HepG2 (cell line): ENCODE data around the gene ANP32B. TPM values are rescaled to one million over a fixed set of nuclear protein-coding genes. Genes with fewer than 3 reads are reported as not detected.

Experiments used
- BRCA1 ChIP-seq: sonication (generic); formaldehyde crosslinking; IDR thresholded peaks from 2 replicates; pipeline ENCODE4 v1.4.0; 2020; ENCODE audit warnings: missing genetic modification reagents
- CEBPB ChIP-seq: IDR thresholded peaks from 2 replicates; pipeline ENCODE4 v1.6.1; 2011; ENCODE audit warnings: low read depth, low read length, improper control_type of control experiment, borderline replicate concordance
- DPF2 ChIP-seq: sonication (generic); formaldehyde crosslinking; IDR thresholded peaks from 2 replicates; pipeline ENCODE4 v1.4.0; 2020; ENCODE audit warnings: mild to moderate bottlenecking, low read depth, missing genetic modification reagents, borderline replicate concordance
- DR1 ChIP-seq: sonication (generic); formaldehyde crosslinking; IDR thresholded peaks from 2 replicates; pipeline ENCODE4 v1.8.0; 2021; ENCODE audit warnings: mild to moderate bottlenecking, missing genetic modification reagents, inconsistent platforms
- ERF ChIP-seq: IDR thresholded peaks from 2 replicates; pipeline ENCODE4 v1.6.1; 2018; ENCODE audit warnings: missing biosample characterization, missing genetic modification reagents
- GTF2F1 ChIP-seq: fragments of 150-350 bp; IDR thresholded peaks from 2 replicates; pipeline ENCODE4 v1.6.1; 2014; ENCODE audit warnings: low read length
- KLF13 ChIP-seq: sonication (generic); formaldehyde crosslinking; IDR thresholded peaks from 2 replicates; pipeline ENCODE4 v1.4.0; 2020; ENCODE audit warnings: mild to moderate bottlenecking, missing genetic modification reagents
- KLF15 ChIP-seq: sonication (generic); formaldehyde crosslinking; IDR thresholded peaks from 2 replicates; pipeline ENCODE4 v1.8.1; 2023; ENCODE audit warnings: borderline replicate concordance, mild to moderate bottlenecking, inconsistent platforms, missing genetic modification reagents, mixed read lengths
- MAZ ChIP-seq, 2 experiments: sonication (generic) in 1 of 2; formaldehyde crosslinking in 1 of 2; IDR thresholded peaks; 2 replicates each; pipeline versions ENCODE4 v1.5.0 to v1.6.1; 2012 to 2020; ENCODE audit warnings: low read depth in 2 of 2, mild to moderate bottlenecking in 2 of 2, borderline replicate concordance in 1 of 2, improper control_type of control experiment in 1 of 2, low read length in 1 of 2, missing genetic modification reagents in 1 of 2, moderate library complexity in 1 of 2
- NFE2L2 ChIP-seq: fragments of 150-350 bp; IDR thresholded peaks from 2 replicates; pipeline ENCODE4 v1.6.1; 2014; ENCODE audit warnings: low read length
- NONO ChIP-seq, 2 experiments: fragments of 450-650 bp in 1 of 2; sonication (generic) in 1 of 2; formaldehyde crosslinking in 1 of 2; IDR thresholded peaks in 1 of 2; conservative IDR thresholded peaks in 1 of 2; 2 replicates each; pipeline versions ENCODE4 v1.6.1 to v1.8.0; 2017 to 2022; ENCODE audit warnings: mild to moderate bottlenecking in 1 of 2, missing genetic modification reagents in 1 of 2, moderate library complexity in 1 of 2
- SATB2 ChIP-seq: sonication (generic); formaldehyde crosslinking; IDR thresholded peaks from 2 replicates; pipeline ENCODE4 v1.5.0; 2020; ENCODE audit warnings: missing genetic modification reagents
- SNAPC2 ChIP-seq: sonication (generic); formaldehyde crosslinking; IDR thresholded peaks from 2 replicates; pipeline ENCODE4 v1.8.1; 2022; ENCODE audit warnings: mild to moderate bottlenecking, missing genetic modification reagents
- ZFP36L1 ChIP-seq: sonication (generic); formaldehyde crosslinking; IDR thresholded peaks from 2 replicates; pipeline ENCODE4 v1.8.0; 2022; ENCODE audit warnings: mild to moderate bottlenecking, missing genetic modification reagents, moderate library complexity
- ZNF12 ChIP-seq: sonication (generic); formaldehyde crosslinking; IDR thresholded peaks from 2 replicates; pipeline ENCODE4 v1.5.0; 2020; ENCODE audit warnings: missing genetic modification reagents
- ZNF354B ChIP-seq: sonication (generic); formaldehyde crosslinking; IDR thresholded peaks from 2 replicates; pipeline ENCODE4 v1.8.0; 2022; ENCODE audit warnings: mild to moderate bottlenecking, missing genetic modification reagents
- ZNF510 ChIP-seq: sonication (generic); formaldehyde crosslinking; IDR thresholded peaks from 2 replicates; pipeline ENCODE4 v1.4.0; 2020; ENCODE audit warnings: low read depth, mild to moderate bottlenecking, missing genetic modification reagents
- ZNF644 ChIP-seq: IDR thresholded peaks from 2 replicates; pipeline ENCODE4 v1.6.1; 2016; ENCODE audit warnings: low read depth
- ZNF709 ChIP-seq: sonication (generic); formaldehyde crosslinking; IDR thresholded peaks from 2 replicates; pipeline ENCODE4 v1.5.0; 2020; ENCODE audit warnings: mild to moderate bottlenecking, missing genetic modification reagents
- ZNF75D ChIP-seq: sonication (generic); formaldehyde crosslinking; IDR thresholded peaks from 2 replicates; pipeline ENCODE4 v1.8.1; 2023; ENCODE audit warnings: missing genetic modification reagents, mild to moderate bottlenecking, borderline replicate concordance
- ZNF878 ChIP-seq: sonication (generic); formaldehyde crosslinking; IDR thresholded peaks from 2 replicates; pipeline ENCODE4 v1.8.1; 2023; ENCODE audit warnings: mild to moderate bottlenecking, missing genetic modification reagents, moderate library complexity
- polyA plus RNA-seq, 8 experiments: library from polyadenylated mRNA; depleted of rRNA in 3 of 8; stranded (reverse) in 7 of 8; unstranded in 1 of 8; fragments of >200 nt; fragmentation: Illumina TruSeq in 4 of 8; extraction: Trizol in 4 of 8; gene quantifications; 2 replicates each; pipeline versions ENCODE4 v1.2.1 to v1.2.3, GENCODE V29; 2011 to 2016; ENCODE audit warnings: low read depth in 4 of 8, missing spikeins in 1 of 8, mixed read lengths in 1 of 8; ENCODE audit not compliant: insufficient read depth in 1 of 8
- total RNA-seq, 5 experiments: library from RNA; depleted of rRNA; stranded (reverse); fragments of >200 nt; fragmentation: Illumina TruSeq; extraction: Trizol; gene quantifications; 2 replicates each; pipeline ENCODE4 v1.2.3, GENCODE V29; 2016; ENCODE audit warnings: low read depth in 1 of 5
- TF ChIP-seq, protein P1 (sequence below): IDR thresholded peaks from 2 replicates; pipeline ENCODE4 v1.6.1; 2018; ENCODE audit warnings: missing genetic modification reagents
- TF ChIP-seq, protein P2 (sequence below): sonication (generic); formaldehyde crosslinking; conservative IDR thresholded peaks from 2 replicates; pipeline ENCODE4 v1.4.0; 2020; ENCODE audit warnings: missing genetic modification reagents
- TF ChIP-seq, protein P3 (sequence below): IDR thresholded peaks from 2 replicates; pipeline ENCODE4 v1.6.1; 2016; ENCODE audit warnings: low read depth, control low read depth
- TF ChIP-seq, protein P4 (sequence below): sonication (generic); formaldehyde crosslinking; IDR thresholded peaks from 2 replicates; pipeline ENCODE4 v1.5.0; 2020; ENCODE audit warnings: missing genetic modification reagents

ANP32B gene
- total and polyA plus RNA-seq, 2 of the 13 experiments (the other 11 are each of a cell fraction or from before 2014, with no cell fraction given): 22.1 to 37.5 TPM

DNA sequence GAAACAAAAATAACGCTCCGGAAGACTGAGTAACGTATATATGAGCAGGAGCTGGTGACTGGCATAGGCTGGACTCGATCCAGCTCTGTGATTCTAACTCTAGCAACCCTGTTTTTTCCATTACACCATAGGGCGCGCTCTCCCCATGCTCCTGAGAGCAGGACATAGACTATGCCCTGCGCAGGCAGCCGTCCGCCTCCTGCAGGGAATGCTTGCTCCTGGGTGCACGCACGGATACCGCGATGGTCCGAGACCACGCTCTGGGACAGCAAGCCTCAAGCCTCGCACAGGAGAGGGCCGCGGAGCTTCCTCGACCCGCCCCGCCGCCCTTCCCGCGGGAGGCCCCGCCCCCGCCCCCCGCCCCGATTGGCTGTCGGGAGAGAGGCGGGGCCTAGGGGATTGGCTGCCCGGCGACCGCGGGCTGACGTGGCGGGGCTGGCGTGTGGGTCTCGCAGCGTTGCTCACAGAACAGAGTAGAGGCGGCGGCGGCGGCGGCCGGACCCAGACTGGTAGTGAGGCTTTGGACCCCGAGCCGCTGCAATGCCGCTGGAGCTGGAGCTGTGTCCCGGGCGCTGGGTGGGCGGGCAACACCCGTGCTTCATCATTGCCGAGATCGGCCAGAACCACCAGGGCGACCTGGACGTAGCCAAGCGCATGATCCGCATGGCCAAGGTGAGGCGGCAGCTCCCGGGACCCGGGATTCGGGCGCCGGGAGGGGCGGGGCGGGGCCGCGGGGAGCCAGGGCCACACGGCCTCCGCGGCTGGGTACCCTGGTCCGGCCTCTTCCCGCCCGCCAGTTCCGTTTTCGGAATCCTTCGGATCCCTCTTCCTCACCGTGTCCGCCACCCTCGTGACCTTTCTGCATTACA lies 73.4 kb downstream of the ANP32B start, which contains the start of gene NANS (continued):
- no peak; the same call in 1 of the 2 replicates for TF ChIP-seq SNAPC2 (CRISPR knock-in tag)
- peak; percentile 83 for TF ChIP-seq ZNF709 (CRISPR knock-in tag)
- TF ChIP-seq ZNF510 (CRISPR knock-in tag): peak; percentile 90; the same call in 1 of the 2 replicates
- TF ChIP-seq ZNF354B: no peak; the same call in 1 of the 2 replicates
- peak; percentile 66; the same call in 1 of the 2 replicates for TF ChIP-seq ERF (CRISPR knock-in tag)
- 0 out of 2 replicates have a peak, but pooled peaks have one; percentile 31 for TF ChIP-seq DPF2
- no peak for TF ChIP-seq ZNF75D
- TF ChIP-seq ZNF12 (CRISPR knock-in tag): peak; percentile 31; the same call in 1 of the 2 replicates
- no peak for TF ChIP-seq NFE2L2
- no peak; the same call in 1 of the 2 replicates for TF ChIP-seq CEBPB
- no peak for TF ChIP-seq GTF2F1
- TF ChIP-seq, protein P1, sequence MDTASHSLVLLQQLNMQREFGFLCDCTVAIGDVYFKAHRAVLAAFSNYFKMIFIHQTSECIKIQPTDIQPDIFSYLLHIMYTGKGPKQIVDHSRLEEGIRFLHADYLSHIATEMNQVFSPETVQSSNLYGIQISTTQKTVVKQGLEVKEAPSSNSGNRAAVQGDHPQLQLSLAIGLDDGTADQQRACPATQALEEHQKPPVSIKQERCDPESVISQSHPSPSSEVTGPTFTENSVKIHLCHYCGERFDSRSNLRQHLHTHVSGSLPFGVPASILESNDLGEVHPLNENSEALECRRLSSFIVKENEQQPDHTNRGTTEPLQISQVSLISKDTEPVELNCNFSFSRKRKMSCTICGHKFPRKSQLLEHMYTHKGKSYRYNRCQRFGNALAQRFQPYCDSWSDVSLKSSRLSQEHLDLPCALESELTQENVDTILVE: peak; percentile 77; the same call in 1 of the 2 replicates
- 0 out of 2 replicates have a peak, but pooled peaks have one; percentile 74 for TF ChIP-seq KLF15 (CRISPR knock-in tag)
- TF ChIP-seq, protein P2, sequence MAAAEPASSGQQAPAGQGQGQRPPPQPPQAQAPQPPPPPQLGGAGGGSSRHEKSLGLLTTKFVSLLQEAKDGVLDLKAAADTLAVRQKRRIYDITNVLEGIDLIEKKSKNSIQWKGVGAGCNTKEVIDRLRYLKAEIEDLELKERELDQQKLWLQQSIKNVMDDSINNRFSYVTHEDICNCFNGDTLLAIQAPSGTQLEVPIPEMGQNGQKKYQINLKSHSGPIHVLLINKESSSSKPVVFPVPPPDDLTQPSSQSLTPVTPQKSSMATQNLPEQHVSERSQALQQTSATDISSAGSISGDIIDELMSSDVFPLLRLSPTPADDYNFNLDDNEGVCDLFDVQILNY (CRISPR knock-in tag): peak; percentile 41; the same call in 1 of the 2 replicates
- no peak for TF ChIP-seq NONO (IDR thresholded peaks at IDR 0.05)
- peak; percentile 75 for TF ChIP-seq NONO (CRISPR knock-in tag; conservative IDR thresholded peaks at IDR 0.05)
- no peak for TF ChIP-seq SATB2 (CRISPR knock-in tag)
- TF ChIP-seq MAZ (IDR thresholded peaks at IDR 0.05; ENCODE audit: borderline replicate concordance, low read depth, low read length): peak; percentile 38; the same call in 1 of the 2 replicates
- peak; percentile 83 for TF ChIP-seq MAZ (CRISPR knock-in tag; IDR thresholded peaks at IDR 0.05; ENCODE audit: low read depth)
- peak; percentile 13; the same call in 1 of the 2 replicates for TF ChIP-seq ZNF644
- peak; percentile 55; the same call in 1 of the 2 replicates for TF ChIP-seq BRCA1 (CRISPR knock-in tag)
- no peak for TF ChIP-seq KLF13
- peak; percentile 77; the same call in 1 of the 2 replicates for TF ChIP-seq DR1
- TF ChIP-seq, protein P3, sequence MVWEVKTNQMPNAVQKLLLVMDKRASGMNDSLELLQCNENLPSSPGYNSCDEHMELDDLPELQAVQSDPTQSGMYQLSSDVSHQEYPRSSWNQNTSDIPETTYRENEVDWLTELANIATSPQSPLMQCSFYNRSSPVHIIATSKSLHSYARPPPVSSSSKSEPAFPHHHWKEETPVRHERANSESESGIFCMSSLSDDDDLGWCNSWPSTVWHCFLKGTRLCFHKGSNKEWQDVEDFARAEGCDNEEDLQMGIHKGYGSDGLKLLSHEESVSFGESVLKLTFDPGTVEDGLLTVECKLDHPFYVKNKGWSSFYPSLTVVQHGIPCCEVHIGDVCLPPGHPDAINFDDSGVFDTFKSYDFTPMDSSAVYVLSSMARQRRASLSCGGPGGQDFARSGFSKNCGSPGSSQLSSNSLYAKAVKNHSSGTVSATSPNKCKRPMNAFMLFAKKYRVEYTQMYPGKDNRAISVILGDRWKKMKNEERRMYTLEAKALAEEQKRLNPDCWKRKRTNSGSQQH (CRISPR knock-in tag): no peak
- 0 out of 2 replicates have a peak, but pooled peaks have one; percentile 77 for TF ChIP-seq ZFP36L1 (CRISPR knock-in tag)
- TF ChIP-seq ZNF878 (CRISPR knock-in tag): no peak; the same call in 1 of the 2 replicates
- TF ChIP-seq, protein P4, sequence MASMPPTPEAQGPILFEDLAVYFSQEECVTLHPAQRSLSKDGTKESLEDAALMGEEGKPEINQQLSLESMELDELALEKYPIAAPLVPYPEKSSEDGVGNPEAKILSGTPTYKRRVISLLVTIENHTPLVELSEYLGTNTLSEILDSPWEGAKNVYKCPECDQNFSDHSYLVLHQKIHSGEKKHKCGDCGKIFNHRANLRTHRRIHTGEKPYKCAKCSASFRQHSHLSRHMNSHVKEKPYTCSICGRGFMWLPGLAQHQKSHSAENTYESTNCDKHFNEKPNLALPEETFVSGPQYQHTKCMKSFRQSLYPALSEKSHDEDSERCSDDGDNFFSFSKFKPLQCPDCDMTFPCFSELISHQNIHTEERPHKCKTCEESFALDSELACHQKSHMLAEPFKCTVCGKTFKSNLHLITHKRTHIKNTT (CRISPR knock-in tag): no peak
